PC-9 (cell line): ENCODE data around the gene RPGRIP1L. TPM values are rescaled to one million over a fixed set of nuclear protein-coding genes. Genes with fewer than 3 reads are reported as not detected.

Experiments used
- BruUV-seq: library from RNA; stranded (reverse); fragments of 400-500 nt; replicated peaks from 2 replicates; lab custom pipeline; 2021; lab: Mats Ljungman, UMichigan
- CTCF ChIA-PET: fragments of 300-600 bp; sonication (Branson Sonifier 250); formaldehyde crosslinking; loops from one replicate; lab custom pipeline; 2022; ENCODE audit warnings: antibody characterized with exemption; lab: Charles Lee
- POLR2A ChIA-PET: fragments of 300-600 bp; sonication (Branson Sonifier 250); formaldehyde crosslinking; loops from one replicate; lab custom pipeline; 2022; ENCODE audit warnings: antibody characterized with exemption; ENCODE audit not compliant: unreplicated experiment; lab: Charles Lee
- DNase-seq, 2 experiments: peaks; one replicate each; pipeline versions ENCODE4 v3.0.0 to v3.0.0-alpha.2; 2015 to 2022; ENCODE audit warnings: mixed read lengths in 1 of 2
- H2AFZ ChIP-seq: fragments of 200-600 bp; sonication (generic); 2 replicates; pipeline ENCODE4 v1.8.1; 2017; ENCODE audit warnings: antibody characterized with exemption
- H3F3A ChIP-seq: fragments of 200-600 bp; sonication (generic); 2 replicates; pipeline ENCODE4 v1.8.1; 2017; ENCODE audit warnings: antibody characterized with exemption, mild to moderate bottlenecking, low read depth; ENCODE audit not compliant: insufficient read depth
- H3K27ac ChIP-seq: fragments of 200-600 bp; sonication (generic); 2 replicates; pipeline ENCODE4 v1.6.1; 2016; ENCODE audit warnings: mixed run types
- H3K27me3 ChIP-seq: fragments of 200-600 bp; sonication (generic); 2 replicates; pipeline ENCODE4 v1.6.1; 2016; ENCODE audit warnings: low read depth, mixed run types; ENCODE audit not compliant: insufficient read depth
- H3K36me3 ChIP-seq: fragments of 200-600 bp; sonication (generic); 2 replicates; pipeline ENCODE4 v1.6.1; 2016; ENCODE audit warnings: low read depth, mixed run types
- H3K4me1 ChIP-seq: fragments of 200-600 bp; sonication (generic); replicated peaks from 2 replicates; pipeline ENCODE4 v1.6.1; 2016; ENCODE audit warnings: mixed run types; ENCODE audit not compliant: insufficient read depth
- H3K4me2 ChIP-seq: fragments of 200-600 bp; sonication (generic); 2 replicates; pipeline ENCODE4 v1.6.1; 2017; ENCODE audit warnings: mixed run types
- H3K4me3 ChIP-seq: fragments of 200-600 bp; sonication (generic); 2 replicates; pipeline ENCODE4 v1.6.1; 2016; ENCODE audit warnings: mixed run types
- H3K79me2 ChIP-seq: fragments of 200-600 bp; sonication (generic); 2 replicates; pipeline ENCODE4 v1.6.1; 2017; ENCODE audit warnings: low read depth, mixed run types
- H3K9me2 ChIP-seq: fragments of 200-600 bp; sonication (generic); 2 replicates; pipeline ENCODE4 v1.8.1; 2017; ENCODE audit warnings: mild to moderate bottlenecking; ENCODE audit not compliant: insufficient read depth
- H3K9me3 ChIP-seq: fragments of 200-600 bp; sonication (generic); 2 replicates; pipeline ENCODE4 v1.8.1; 2016; ENCODE audit warnings: low read depth; ENCODE audit not compliant: insufficient read depth
- H4K20me1 ChIP-seq: fragments of 200-600 bp; sonication (generic); 2 replicates; pipeline ENCODE4 v1.8.1; 2017; ENCODE audit not compliant: insufficient read depth
- CTCF ChIP-seq: fragments of 200-600 bp; sonication (generic); conservative IDR thresholded peaks from 2 replicates; pipeline ENCODE4 v1.6.1; 2017; ENCODE audit warnings: mixed run types, antibody characterized with exemption, mild to moderate bottlenecking, moderate library complexity
- EZH2 ChIP-seq: fragments of 200-600 bp; sonication (generic); IDR thresholded peaks from 2 replicates; pipeline ENCODE4 v1.8.0; 2017; ENCODE audit warnings: antibody characterized with exemption, low read depth
- intact Hi-C: fragments of 100-400 bp; cut with micrococcal nuclease; formaldehyde crosslinking; loops from one replicate; pipeline ENCODE4 v1.10.0; 2022; ENCODE audit not compliant: unreplicated experiment
- total RNA-seq: library from RNA; stranded (reverse); gene quantifications from 2 replicates; pipeline ENCODE4 v1.2.3, GENCODE V29; 2021

Gene RPGRIP1L
- total RNA-seq, 1 experiment from 2014 or later: 14.0 TPM

- Histone ChIP-seq H3K4me1 (no peaks in the 10 kb centered on the region), H3K36me3 (no peaks in the 10 kb centered on the region), H3K4me2 (no peak overlapping the region), H3K9me3 (no peaks in the 10 kb centered on the region), H3K79me2 (no peaks in the 10 kb centered on the region), H2AFZ (no peak overlapping the region), H3F3A (no peaks in the 10 kb centered on the region), H3K27me3 (no peaks in the 10 kb centered on the region), H3K27ac (no peak overlapping the region), H4K20me1 (no peaks in the 10 kb centered on the region), H3K4me3 (no peak overlapping the region), H3K9me2 (no peaks in the 10 kb centered on the region)
- no peak for DNase-seq
- ChIA-PET CTCF (interaction anchor here (0.6 kb wide), 1 partner anchor 722 kb away, joined by 23 read pairs; no protein-coding TSS in a partner anchor), POLR2A (no interaction called here)
- no TSS peak for BruUV-seq
- TF ChIP-seq CTCF: no peak
- TF ChIP-seq EZH2: no peak
- intact Hi-C loops: no loop called here
Measured at GRCh38 chr16:53678155-53678554, 25.5 kb downstream of the RPGRIP1L start.

GRCh38 chr16:53673189-53673588 lies 30.5 kb downstream of the RPGRIP1L start:
- Histone ChIP-seq H3K4me3 (no peak overlapping the region), H3K9me3 (no peaks in the 10 kb centered on the region), H3K27me3 (no peaks in the 10 kb centered on the region), H4K20me1 (no peaks in the 10 kb centered on the region), H3K36me3 (no peaks in the 10 kb centered on the region), H3K9me2 (no peaks in the 10 kb centered on the region), H3K4me1 (no peaks in the 10 kb centered on the region), H3K27ac (no peak overlapping the region), H2AFZ (no peak overlapping the region), H3K4me2 (no peak overlapping the region), H3K79me2 (no peaks in the 10 kb centered on the region), H3F3A (no peaks in the 10 kb centered on the region)
- intact Hi-C loops: no loop called here
- no peak for DNase-seq
- no peak for TF ChIP-seq CTCF
- TF ChIP-seq EZH2: no peak
- BruUV-seq: no TSS peak
- ChIA-PET CTCF (no interaction called here), POLR2A (interaction anchor here (0.7 kb wide), 1 partner anchor 382 kb away, joined by 3 read pairs; no protein-coding TSS in a partner anchor)

GRCh38 chr16:53672461-53672860 lies 31.2 kb downstream of the RPGRIP1L start:
- no peak for TF ChIP-seq EZH2
- no peak for TF ChIP-seq CTCF
- ChIA-PET POLR2A (no interaction called here), CTCF (no interaction called here)
- Histone ChIP-seq H3K27me3 (no peaks in the 10 kb centered on the region), H3F3A (no peaks in the 10 kb centered on the region), H3K9me3 (no peaks in the 10 kb centered on the region), H3K4me2 (no peak overlapping the region), H4K20me1 (no peaks in the 10 kb centered on the region), H3K4me1 (no peaks in the 10 kb centered on the region), H3K27ac (no peak overlapping the region), H3K9me2 (no peaks in the 10 kb centered on the region), H3K36me3 (no peaks in the 10 kb centered on the region), H3K79me2 (no peaks in the 10 kb centered on the region), H3K4me3 (no peak overlapping the region), H2AFZ (no peak overlapping the region)
- BruUV-seq: no TSS peak
- DNase-seq: no peak
- intact Hi-C loops: no loop called here
